ENCODE results near the gene MEX3A. TPM values are rescaled to one million over a fixed set of nuclear protein-coding genes. Genes with fewer than 3 reads are reported as not detected.

Gene MEX3A
- total RNA-seq, 5 donors from 2014 or later (not counting 1 experiment from before 2014, with no cell fraction given), result 0.03 to 0.58 (median 0.20) TPM

GRCh38 chr1:156077430-156077760, 4.9 kb downstream of the MEX3A start:
- Histone ChIP-seq H3K27me3 (replicated peaks in 1 of 2; ENCODE audit: control insufficient read depth in 2 of 2, extremely low read depth in 1 of 2, insufficient read depth in 2 of 2, low read length in 1 of 2) (peaks cover 0 to 37% of the 10 kb centered on the region in 2 experiments), H3K4me1 (ENCODE audit: control insufficient read depth in 1 of 2, extremely low read depth in 1 of 2, insufficient read depth in 2 of 2, low read length in 2 of 2) (peaks cover 0 to 19% of the 10 kb centered on the region in 2 experiments), H3K9me3 (no peaks in the 10 kb centered on the region), H3K27ac (ENCODE audit: low read length) (no peak overlapping the region), H3K4me3 (ENCODE audit: control insufficient read depth in 1 of 2, extremely low read depth in 1 of 2, low read length in 1 of 2) (no peak overlapping the region), H3K36me3 (ENCODE audit: control insufficient read depth in 2 of 2, extremely low read depth in 1 of 2, insufficient read depth in 1 of 2, low read length in 1 of 2) (no peaks in the 10 kb centered on the region)
- Mint-ChIP-seq H3K27ac (no peak overlapping the region), H3K36me3 (no peaks in the 10 kb centered on the region), H3K4me1 (peaks cover 0 to 9% (median 2%) of the 10 kb centered on the region in 3 donors), H3K27me3 (peaks cover 0 to 7% of the 10 kb centered on the region in 2 donors), H3K9me3 (no peaks in the 10 kb centered on the region), H3K4me3 (no peak overlapping the region)
- ATAC-seq (replicated peaks in 1 of 4) (no peak), DNase-seq (no peak)
- WGBS (ENCODE audit: insufficient coverage), result 92% methylated on average over 11 of the region's 19 CpGs
- ChIA-PET CTCF (no interaction called here), POLR2A (no interaction called here)

DNA sequence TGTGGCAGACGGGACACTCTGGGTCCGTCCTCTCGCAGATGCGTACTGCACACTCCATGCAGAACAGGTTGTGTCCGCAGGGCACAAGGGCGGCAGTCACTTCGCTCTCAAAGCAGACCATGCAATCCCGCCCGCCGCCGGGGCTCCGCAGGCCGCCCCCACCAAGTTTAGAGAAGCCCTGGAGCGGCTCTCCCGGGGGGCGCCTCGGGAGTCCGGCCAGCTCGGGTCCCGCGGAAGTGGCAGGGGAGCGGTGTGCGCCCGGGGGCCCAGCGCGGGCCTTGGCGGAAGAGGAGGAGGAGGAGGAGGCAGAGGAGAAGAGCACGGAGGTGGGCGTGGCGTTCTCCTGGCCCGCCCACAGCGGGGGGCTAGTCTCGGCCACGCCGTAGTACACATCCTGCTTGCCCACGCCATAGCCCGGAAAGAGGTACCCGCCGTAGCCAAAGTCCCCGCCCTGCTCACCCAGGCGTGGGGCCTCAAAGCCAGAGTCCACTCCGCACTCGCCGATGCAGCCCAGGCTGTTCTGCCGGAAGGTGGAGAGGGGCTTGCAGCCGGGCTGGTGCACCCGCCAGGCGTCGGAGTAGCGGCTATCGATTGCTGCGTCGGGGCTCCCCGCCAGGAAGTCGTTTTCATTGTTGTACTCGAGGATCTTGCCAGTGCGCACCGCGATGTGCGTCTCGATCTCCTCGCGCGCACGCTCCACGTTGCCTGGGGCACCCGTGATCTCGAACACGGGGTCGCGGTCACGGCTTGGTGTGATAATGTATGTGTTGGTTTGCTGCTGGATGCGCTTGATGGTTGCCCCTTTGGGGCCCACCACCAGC, 5.4 kb downstream of the MEX3A start:
- H3K4me1 Mint-ChIP-seq, result peaks cover 0 to 8% (median 2%) of the 10 kb centered on the region in 3 donors
- ChIA-PET POLR2A (no interaction called here), CTCF (no interaction called here)
- Histone ChIP-seq H3K27ac (ENCODE audit: low read length) (no peak overlapping the region), H3K4me3 (ENCODE audit: control insufficient read depth in 1 of 2, extremely low read depth in 1 of 2, low read length in 1 of 2) (no peak overlapping the region), H3K27me3 (replicated peaks in 1 of 2; ENCODE audit: control insufficient read depth in 2 of 2, extremely low read depth in 1 of 2, insufficient read depth in 2 of 2, low read length in 1 of 2) (peaks cover 0 to 33% of the 10 kb centered on the region in 2 experiments), H3K36me3 (ENCODE audit: control insufficient read depth in 2 of 2, extremely low read depth in 1 of 2, insufficient read depth in 1 of 2, low read length in 1 of 2) (no peaks in the 10 kb centered on the region), H3K9me3 (no peaks in the 10 kb centered on the region), H3K4me1 (ENCODE audit: control insufficient read depth in 1 of 2, extremely low read depth in 1 of 2, insufficient read depth in 2 of 2, low read length in 2 of 2) (peaks cover 0 to 14% of the 10 kb centered on the region in 2 experiments)
- peaks cover 0 to 7% of the 10 kb centered on the region in 2 donors for H3K27me3 Mint-ChIP-seq
- DNase-seq (peak in 1 of 35 experiments; percentile 23), ATAC-seq (replicated peaks in 1 of 4) (peak; percentile 28 to 65 (median 42))
- peak overlapping the region in 1 of 3 donors; percentile 46 for H3K4me3 Mint-ChIP-seq
- H3K9me3 Mint-ChIP-seq, result no peaks in the 10 kb centered on the region
- peak overlapping the region in 1 of 2 donors; percentile 6 for H3K27ac Mint-ChIP-seq
- H3K36me3 Mint-ChIP-seq, result no peaks in the 10 kb centered on the region
- 75% methylated on average over 54 of the region's 73 CpGs for WGBS (ENCODE audit: insufficient coverage)

GRCh38 chr1:156075775-156076204, 6.5 kb downstream of the MEX3A start:
- POLR2A ChIA-PET, result no interaction called here
- no peaks in the 10 kb centered on the region for H3K36me3 ChIP-seq (ENCODE audit: control insufficient read depth in 2 of 2, extremely low read depth in 1 of 2, insufficient read depth in 1 of 2, low read length in 1 of 2)
- H3K4me1 Mint-ChIP-seq, result peaks cover 0 to 3% (median 2%) of the 10 kb centered on the region in 3 donors
- no peaks in the 10 kb centered on the region for H3K36me3 Mint-ChIP-seq
- DNase-seq (no peak), ATAC-seq (replicated peaks in 1 of 4) (no peak)
- H3K27ac ChIP-seq (ENCODE audit: low read length), result no peak overlapping the region
- H3K27me3 Mint-ChIP-seq, result peaks cover 0 to 7% of the 10 kb centered on the region in 2 donors
- peaks cover 0 to 24% of the 10 kb centered on the region in 2 experiments for H3K27me3 ChIP-seq (replicated peaks in 1 of 2; ENCODE audit: control insufficient read depth in 2 of 2, extremely low read depth in 1 of 2, insufficient read depth in 2 of 2, low read length in 1 of 2)
- H3K9me3 Mint-ChIP-seq, result no peaks in the 10 kb centered on the region
- CTCF ChIA-PET, result no interaction called here
- no peak overlapping the region for H3K4me3 ChIP-seq (ENCODE audit: control insufficient read depth in 1 of 2, extremely low read depth in 1 of 2, low read length in 1 of 2)
- no peak overlapping the region for H3K4me3 Mint-ChIP-seq
- no peak overlapping the region for H3K27ac Mint-ChIP-seq
- H3K4me1 ChIP-seq (ENCODE audit: control insufficient read depth in 1 of 2, extremely low read depth in 1 of 2, insufficient read depth in 2 of 2, low read length in 2 of 2), result peaks cover 0 to 6% of the 10 kb centered on the region in 2 experiments
- 80% methylated on average over 1 of the region's 4 CpGs for WGBS (ENCODE audit: insufficient coverage)
- no peaks in the 10 kb centered on the region for H3K9me3 ChIP-seq

GRCh38 chr1:156075162-156075561, 7.1 kb downstream of the MEX3A start:
- peaks cover 0 to 6% of the 10 kb centered on the region in 2 experiments for H3K4me1 ChIP-seq (ENCODE audit: control insufficient read depth in 1 of 2, extremely low read depth in 1 of 2, insufficient read depth in 2 of 2, low read length in 2 of 2)
- H3K36me3 ChIP-seq (ENCODE audit: control insufficient read depth in 2 of 2, extremely low read depth in 1 of 2, insufficient read depth in 1 of 2, low read length in 1 of 2), result no peaks in the 10 kb centered on the region
- H3K27me3 Mint-ChIP-seq, result peaks cover 0 to 7% of the 10 kb centered on the region in 2 donors
- no peak overlapping the region for H3K4me3 Mint-ChIP-seq
- no peaks in the 10 kb centered on the region for H3K9me3 Mint-ChIP-seq
- H3K27me3 ChIP-seq (replicated peaks in 1 of 2; ENCODE audit: control insufficient read depth in 2 of 2, extremely low read depth in 1 of 2, insufficient read depth in 2 of 2, low read length in 1 of 2), result peaks cover 0 to 21% of the 10 kb centered on the region in 2 experiments
- CTCF ChIA-PET, result no interaction called here
- H3K27ac Mint-ChIP-seq, result no peak overlapping the region
- H3K4me3 ChIP-seq (ENCODE audit: control insufficient read depth in 1 of 2, extremely low read depth in 1 of 2, low read length in 1 of 2), result no peak overlapping the region
- no peak for DNase-seq
- peaks cover 0 to 3% (median 2%) of the 10 kb centered on the region in 3 donors for H3K4me1 Mint-ChIP-seq
- no peak for ATAC-seq (replicated peaks in 1 of 4)
- no peaks in the 10 kb centered on the region for H3K36me3 Mint-ChIP-seq
- no peak overlapping the region for H3K27ac ChIP-seq (ENCODE audit: low read length)
- POLR2A ChIA-PET, result no interaction called here
- H3K9me3 ChIP-seq, result no peaks in the 10 kb centered on the region
- no CpG with 5 or more reads among the region's 3 CpGs for WGBS (ENCODE audit: insufficient coverage)

- Mint-ChIP-seq H3K4me3 (no peak overlapping the region), H3K27me3 (peaks cover 0 to 4% of the 10 kb centered on the region in 2 donors), H3K36me3 (no peaks in the 10 kb centered on the region), H3K27ac (no peak overlapping the region), H3K9me3 (no peaks in the 10 kb centered on the region), H3K4me1 (peaks cover 0 to 3% (median 2%) of the 10 kb centered on the region in 3 donors)
- WGBS (ENCODE audit: insufficient coverage), result no CpG with 5 or more reads among the region's 8 CpGs
- no peak for DNase-seq
- ChIA-PET CTCF (no interaction called here), POLR2A (no interaction called here)
- Histone ChIP-seq H3K36me3 (ENCODE audit: control insufficient read depth in 2 of 2, extremely low read depth in 1 of 2, insufficient read depth in 1 of 2, low read length in 1 of 2) (no peaks in the 10 kb centered on the region), H3K4me3 (ENCODE audit: control insufficient read depth in 1 of 2, extremely low read depth in 1 of 2, low read length in 1 of 2) (no peak overlapping the region), H3K27ac (ENCODE audit: low read length) (no peak overlapping the region), H3K9me3 (no peaks in the 10 kb centered on the region), H3K27me3 (replicated peaks in 1 of 2; ENCODE audit: control insufficient read depth in 2 of 2, extremely low read depth in 1 of 2, insufficient read depth in 2 of 2, low read length in 1 of 2) (peaks cover 0 to 21% of the 10 kb centered on the region in 2 experiments), H3K4me1 (ENCODE audit: control insufficient read depth in 1 of 2, extremely low read depth in 1 of 2, insufficient read depth in 2 of 2, low read length in 2 of 2) (peaks cover 0 to 6% of the 10 kb centered on the region in 2 experiments)
- ATAC-seq (replicated peaks in 1 of 4), result no peak
These were observed 7.6 kb downstream of the MEX3A start for GRCh38 chr1:156074661-156075060.

GRCh38 chr1:156073740-156074139, 8.5 kb downstream of the MEX3A start:
- Histone ChIP-seq H3K27ac (ENCODE audit: low read length) (no peak overlapping the region), H3K27me3 (replicated peaks in 1 of 2; ENCODE audit: control insufficient read depth in 2 of 2, extremely low read depth in 1 of 2, insufficient read depth in 2 of 2, low read length in 1 of 2) (peaks cover 0 to 21% of the 10 kb centered on the region in 2 experiments), H3K9me3 (no peaks in the 10 kb centered on the region), H3K4me1 (ENCODE audit: control insufficient read depth in 1 of 2, extremely low read depth in 1 of 2, insufficient read depth in 2 of 2, low read length in 2 of 2) (peaks cover 0 to 6% of the 10 kb centered on the region in 2 experiments), H3K4me3 (ENCODE audit: control insufficient read depth in 1 of 2, extremely low read depth in 1 of 2, low read length in 1 of 2) (no peak overlapping the region), H3K36me3 (ENCODE audit: control insufficient read depth in 2 of 2, extremely low read depth in 1 of 2, insufficient read depth in 1 of 2, low read length in 1 of 2) (no peaks in the 10 kb centered on the region)
- H3K36me3 Mint-ChIP-seq, result no peaks in the 10 kb centered on the region
- ATAC-seq (replicated peaks in 1 of 4) (no peak), DNase-seq (no peak)
- H3K27me3 Mint-ChIP-seq, result peaks cover 0 to 4% of the 10 kb centered on the region in 2 donors
- POLR2A ChIA-PET, result interaction anchor here in 1 of 2 donors (0.6 kb wide), 1 partner anchor 40 kb away, joined by 5 read pairs; no protein-coding TSS in a partner anchor
- H3K4me1 Mint-ChIP-seq, result peaks cover 0 to 3% (median 2%) of the 10 kb centered on the region in 3 donors
- no peaks in the 10 kb centered on the region for H3K9me3 Mint-ChIP-seq
- no CpG with 5 or more reads among the region's 5 CpGs for WGBS (ENCODE audit: insufficient coverage)
- CTCF ChIA-PET, result interaction anchor here in 1 of 2 donors (1.0 kb wide), 1 partner anchor 113 kb away, joined by 9 read pairs; no protein-coding TSS in a partner anchor
- H3K4me3 Mint-ChIP-seq, result no peak overlapping the region
- no peak overlapping the region for H3K27ac Mint-ChIP-seq

Data from T-cell (primary cell).